GM04504 (cell line): ENCODE measurements around the gene HACL1.
"Not testable (repeated sequence)": the region's sequence is repeated elsewhere in the genome, so short reads cannot be mapped to it uniquely, and the experiment has no call there.

Experiments used
- DNase-seq: peaks from one replicate; pipeline ENCODE4 v3.0.0-alpha.2; 2012; ENCODE audit warnings: low read depth

Gene HACL1

DNA sequence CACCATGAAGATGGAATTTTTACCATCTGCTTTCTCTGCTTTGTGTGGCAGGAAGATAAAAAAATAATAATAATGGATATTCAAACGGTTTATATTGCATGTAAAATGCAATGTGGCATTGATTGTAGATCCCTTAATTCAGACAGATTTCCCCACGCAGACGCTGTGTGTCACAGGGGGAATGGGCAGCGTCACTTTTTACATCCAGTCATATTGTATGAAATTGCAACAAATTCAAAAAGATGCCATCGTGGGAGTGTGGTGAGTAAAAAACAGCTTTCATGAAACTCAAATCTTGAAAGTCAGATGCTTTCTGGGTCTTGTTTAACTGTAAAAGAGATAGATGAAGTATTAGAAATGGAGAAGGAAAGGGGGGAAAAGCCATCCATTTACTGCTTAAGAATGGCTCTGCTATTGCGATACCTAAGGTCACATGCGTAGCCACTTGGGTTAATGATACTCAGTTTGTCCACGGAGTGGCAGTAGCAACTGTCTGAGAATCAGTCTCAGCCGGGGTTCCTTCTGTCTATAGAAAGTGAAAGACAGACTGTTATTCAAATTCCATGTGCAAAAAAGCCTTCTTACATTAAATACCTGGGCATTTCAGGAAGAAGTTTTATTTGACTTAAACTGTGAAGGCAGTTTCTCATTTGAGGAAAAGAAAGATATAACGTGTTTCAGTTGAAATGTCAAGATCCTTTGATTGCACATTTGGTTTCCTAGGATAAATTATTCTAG lies 28.7 kb upstream of the HACL1 start:
- DNase-seq, result peak; percentile 73

DNA sequence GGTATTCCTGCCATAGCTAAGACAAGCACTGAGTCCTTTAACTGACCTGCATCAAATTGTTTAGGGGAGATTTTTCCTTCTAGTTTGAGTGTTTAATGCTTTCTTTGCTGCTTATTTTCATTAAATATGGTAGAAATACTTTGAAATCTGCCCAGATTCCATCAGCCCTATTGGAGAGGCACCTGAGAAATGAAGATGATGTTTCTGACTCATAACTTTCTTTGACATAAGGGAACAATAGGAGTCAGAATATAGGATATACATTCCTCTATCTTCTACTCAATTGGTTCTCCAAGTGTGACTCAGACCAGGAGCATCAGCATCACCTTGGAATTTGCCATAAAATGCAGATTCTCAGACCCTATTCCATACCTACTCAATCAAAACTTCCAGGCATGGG lies 27.6 kb upstream of the HACL1 start:
- DNase-seq, result no peak

DNA sequence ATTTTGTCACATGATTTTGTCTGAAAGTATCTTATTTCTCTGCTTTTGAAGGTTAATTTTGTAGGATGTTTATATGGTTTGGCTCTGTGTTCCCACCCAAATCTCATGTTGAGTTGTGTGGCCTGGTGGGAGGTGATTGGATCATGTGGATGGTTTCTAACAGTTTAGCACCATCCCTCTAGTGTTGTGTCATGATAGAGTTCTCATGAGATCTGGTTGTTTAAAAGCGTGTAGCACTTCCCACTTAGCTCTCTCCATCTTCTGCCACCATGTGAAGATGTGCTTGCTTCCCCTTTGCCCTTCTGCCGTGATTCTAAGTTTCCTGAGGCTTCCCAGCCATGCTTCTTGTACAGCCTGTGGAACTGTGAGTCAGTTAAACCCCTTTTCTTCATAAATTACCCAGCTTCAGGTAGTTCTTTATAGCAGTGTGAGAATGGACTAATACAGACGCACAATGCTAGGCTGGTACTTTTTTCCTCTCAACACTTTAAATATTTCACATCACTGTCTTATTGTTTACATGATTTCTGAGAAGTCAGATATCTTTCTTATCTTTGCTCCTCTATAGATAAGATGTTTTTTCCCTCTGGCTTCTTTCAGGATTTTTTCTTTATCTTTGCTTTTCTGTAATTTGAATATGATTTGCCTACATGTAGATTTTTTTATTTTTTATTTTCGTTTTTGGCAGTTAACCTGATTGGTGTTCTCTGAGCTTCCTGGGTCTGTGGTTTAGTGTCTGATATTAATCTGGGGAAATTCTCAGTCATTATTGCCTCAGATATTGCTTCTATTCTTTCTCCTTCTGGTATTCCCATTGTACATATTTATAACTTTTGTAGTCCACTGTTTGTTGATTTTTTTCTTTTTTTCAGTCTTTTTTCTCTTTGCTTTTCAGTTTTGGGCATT lies 22.4 kb upstream of the HACL1 start:
- DNase-seq, result no peak

DNA sequence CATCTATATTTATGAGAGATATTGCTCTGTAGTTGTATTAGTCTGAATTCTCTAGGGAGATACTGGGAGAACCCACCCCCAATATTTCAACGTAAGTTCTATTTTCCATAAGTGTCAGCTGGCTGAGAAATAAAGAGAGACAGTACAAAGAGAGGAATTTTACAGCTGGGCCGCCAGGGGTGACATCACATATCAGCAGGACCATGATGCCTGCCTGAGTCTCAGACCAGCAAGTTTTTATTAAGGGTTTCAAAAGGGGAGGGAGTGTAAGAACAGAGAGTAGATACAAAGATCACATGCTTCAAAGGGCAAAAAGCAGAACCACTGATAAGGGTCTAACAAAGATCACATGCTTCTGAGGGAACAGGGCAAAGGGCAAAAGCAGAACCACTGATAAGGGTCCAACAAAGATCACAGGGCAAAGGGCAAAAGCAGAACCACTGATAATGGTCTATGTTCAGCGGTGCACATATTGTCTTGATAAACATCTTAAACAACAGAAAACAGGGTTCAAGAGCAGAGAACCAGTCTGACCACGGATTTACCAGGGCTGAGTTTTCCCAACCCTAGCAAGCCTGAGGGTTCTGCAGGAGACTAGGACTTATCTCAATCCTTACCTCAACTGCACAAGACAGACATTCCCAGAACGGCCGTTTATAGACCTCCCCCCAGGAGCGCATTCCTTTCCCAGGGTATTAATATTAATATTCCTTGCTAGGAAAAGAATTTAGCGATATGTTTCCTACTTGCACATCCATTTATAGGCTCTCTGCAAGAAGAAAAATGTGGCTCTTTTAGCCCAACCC lies 18.5 kb upstream of the HACL1 start:
- not testable (repeated sequence) for DNase-seq

DNA sequence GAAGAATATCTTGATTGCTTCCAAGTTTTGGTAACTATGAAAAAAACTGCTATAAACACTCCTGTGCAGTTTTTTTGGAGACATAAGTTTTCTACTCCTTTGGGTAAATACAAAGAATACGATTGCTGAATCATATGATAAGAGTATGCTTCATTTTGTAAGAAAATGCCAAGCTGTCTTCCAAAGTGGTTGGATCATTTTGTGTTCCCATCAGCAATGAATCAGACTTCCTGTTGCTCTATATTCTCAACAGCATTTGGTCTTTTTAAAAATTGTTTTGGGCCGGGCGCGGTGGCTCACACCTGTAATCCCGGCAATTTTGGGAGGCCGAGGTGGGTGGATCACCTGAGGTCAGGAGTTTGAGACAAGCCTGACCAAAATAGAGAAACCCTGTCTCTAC lies 14.7 kb upstream of the HACL1 start:
- DNase-seq, result no peak

DNA sequence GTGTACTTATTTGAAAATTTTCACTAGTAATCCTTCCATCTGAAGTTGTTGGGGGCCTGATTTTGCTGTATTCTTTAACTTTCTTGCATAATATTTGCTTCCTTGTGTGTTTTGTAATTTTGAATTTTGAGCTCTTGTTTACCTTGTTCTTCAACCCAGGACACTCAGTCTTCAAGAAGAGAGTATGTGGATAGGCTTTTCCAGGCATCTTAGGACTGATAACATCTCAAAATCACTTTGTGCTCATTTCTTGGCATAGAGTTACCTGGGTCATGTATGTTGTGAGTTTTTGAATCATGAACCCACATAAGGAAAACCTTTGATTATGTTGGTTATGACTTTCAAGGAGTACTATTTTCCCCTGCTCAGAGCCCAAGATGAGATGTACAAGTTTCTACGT lies 13.6 kb upstream of the HACL1 start:
- no peak for DNase-seq

DNA sequence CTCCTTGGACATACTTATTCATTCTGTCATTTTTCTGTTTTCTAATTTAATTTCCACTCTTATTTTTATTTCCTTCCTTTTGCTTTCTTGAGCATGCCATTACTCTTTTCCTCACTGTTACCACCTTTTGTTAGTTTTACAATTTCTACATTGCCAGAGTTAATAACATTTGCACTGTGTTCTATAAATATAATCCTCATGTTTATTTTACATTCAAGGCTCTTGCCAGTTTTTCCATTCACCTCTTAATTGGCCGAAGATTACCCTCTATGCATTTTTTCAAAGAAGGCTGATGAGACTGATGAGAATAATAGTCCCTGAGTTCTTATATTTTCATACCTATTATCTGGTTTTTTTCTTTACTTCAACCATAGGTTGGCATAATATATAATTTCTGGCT lies 10.6 kb upstream of the HACL1 start:
- no peak for DNase-seq

DNA sequence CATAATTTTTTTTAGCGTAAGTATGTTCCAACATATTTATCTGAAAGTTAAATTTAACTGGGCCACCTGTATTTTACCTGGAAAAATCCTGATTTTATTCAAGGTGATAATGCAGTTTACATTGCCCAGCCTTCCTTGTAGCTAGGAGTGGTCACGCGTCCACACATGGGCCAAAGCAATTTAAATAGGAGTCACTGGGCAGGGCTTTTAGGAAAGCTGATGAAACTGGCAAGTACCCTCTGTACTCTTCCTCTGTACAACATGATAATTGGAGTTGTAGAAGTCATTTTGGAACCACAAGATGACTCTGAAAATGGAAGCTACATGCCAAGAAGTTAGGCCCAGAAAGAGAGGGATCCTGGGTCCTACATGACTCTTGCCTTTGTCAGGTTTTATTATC lies 9.6 kb upstream of the HACL1 start:
- no peak for DNase-seq

DNA sequence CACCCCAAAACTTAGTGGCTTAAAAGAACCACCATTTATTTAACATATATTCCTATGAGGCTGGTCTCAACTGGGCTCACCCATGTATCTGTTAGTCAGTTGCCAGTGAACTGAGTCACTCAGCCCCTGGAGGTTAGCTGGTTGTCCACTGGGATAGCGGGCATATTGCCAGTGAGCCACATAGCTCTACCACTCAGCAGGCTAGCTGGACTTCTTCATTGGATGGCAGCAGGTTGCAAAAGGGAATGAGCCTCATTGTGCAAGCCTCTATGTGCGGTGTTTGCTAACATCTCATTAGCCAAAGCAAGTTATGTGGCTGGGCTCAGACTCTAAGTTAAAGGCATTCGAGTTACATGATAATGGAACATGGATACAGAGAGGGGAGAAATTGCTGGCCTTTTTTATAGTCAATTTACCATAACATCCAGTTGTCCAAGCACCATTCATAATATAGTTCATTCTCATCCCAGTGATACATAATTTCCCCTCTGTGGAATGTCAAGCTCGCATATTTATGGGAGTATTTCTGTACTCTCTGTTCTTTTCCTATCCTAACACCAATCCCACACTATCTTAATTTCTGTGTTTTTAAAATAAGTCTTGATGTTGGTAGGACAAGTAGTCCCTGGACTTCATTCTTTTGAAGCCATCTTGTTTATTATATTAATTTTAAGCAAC lies 8.9 kb upstream of the HACL1 start:
- DNase-seq, result peak; percentile 33

DNA sequence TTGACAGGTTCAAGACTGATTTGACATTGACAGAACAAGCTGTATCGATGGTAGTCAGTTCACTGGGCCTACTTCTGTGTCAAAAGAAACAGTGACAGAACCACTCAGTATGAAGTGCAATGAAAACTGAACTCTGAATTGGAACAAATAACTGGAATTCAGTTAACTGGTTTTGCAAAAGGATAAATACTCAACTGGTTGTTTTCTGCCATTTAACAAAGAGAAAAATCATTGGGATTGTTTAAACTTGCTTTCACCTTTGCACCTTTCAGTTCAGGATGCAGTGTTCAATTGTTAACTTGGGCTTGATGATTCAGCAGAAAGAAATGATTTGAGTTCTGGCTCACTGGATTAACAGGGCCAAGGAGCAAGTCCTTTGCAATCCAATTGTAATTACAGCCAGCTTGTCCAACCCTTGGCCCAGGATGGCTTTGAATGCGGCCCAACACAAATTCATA lies 5.1 kb upstream of the HACL1 start:
- DNase-seq, result no peak

DNA sequence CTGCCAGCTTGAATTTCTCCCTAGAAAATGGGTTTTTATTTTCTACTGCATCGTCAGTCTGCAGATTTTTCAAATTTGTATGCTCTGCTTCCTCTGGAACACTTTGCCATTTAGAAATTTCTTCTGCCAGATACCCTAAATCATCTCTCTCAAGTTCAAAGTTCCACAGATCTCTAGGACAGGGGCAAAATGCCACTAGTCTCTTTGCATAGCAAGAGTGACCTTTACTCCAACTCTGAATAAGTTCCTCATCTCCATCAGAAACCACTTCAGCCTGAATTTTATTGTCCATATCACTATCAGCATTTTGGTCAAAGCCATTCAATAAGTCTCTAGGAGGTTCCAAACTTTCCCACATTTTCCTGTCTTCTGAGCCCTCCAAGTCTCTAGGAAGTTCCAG lies 3.2 kb upstream of the HACL1 start:
- not testable (repeated sequence) for DNase-seq

DNA sequence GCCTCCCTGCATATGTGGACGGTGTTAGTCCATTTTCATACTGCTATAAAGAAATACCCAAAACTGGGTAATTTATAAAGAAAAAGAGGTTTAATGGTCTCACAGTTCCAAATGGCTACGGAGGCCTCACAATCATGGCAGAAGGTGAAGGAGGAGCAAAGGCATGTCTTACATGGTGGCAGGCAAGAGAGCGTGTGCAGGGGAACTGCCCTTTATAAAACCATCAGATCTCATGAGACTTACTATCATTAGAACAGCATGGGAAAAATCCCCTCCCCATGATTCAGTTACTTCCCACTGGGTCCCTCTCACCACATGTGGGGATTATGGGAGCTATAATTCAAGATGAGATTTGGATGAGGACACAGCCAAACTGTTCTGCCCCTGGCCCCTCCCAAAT lies 1.4 kb upstream of the HACL1 start:
- DNase-seq, result not testable (repeated sequence)

DNA sequence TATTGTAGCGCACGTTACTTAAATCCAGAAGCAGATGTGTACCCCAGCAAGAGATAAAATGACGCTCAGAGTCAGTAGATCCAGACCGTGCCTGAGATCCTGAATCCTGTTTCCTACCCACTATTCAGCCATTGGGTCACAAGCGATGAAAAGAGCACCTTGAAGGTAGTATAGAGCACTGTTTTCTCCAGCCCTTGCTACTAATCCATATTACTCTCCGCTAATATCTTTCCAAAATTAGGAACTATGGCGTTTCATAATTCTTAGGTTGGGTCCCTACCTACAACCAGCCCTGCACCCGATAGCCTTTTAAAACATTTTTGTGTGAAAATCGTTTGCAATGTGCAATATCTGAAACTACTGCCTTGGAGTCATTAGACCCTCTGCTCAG lies 772 bp upstream of the HACL1 start:
- no peak for DNase-seq

DNA sequence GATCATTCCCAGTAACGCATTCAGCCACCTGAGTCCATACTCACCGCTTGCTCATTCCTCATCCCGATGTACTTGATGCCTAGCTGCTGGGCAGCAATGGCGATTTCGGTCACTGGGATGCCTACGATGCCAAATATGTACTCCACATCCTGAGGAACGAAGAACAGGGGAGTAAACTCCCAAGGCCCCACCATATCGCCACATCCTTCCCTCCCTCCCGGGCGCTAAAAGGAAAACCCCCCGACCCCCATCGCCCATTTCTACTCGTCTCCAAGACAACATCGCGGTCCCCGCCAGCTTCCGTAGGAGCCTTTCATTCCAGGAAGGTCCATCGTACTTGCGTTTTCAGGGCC lies 347 bp downstream of the HACL1 start:
- DNase-seq, result no peak

DNA sequence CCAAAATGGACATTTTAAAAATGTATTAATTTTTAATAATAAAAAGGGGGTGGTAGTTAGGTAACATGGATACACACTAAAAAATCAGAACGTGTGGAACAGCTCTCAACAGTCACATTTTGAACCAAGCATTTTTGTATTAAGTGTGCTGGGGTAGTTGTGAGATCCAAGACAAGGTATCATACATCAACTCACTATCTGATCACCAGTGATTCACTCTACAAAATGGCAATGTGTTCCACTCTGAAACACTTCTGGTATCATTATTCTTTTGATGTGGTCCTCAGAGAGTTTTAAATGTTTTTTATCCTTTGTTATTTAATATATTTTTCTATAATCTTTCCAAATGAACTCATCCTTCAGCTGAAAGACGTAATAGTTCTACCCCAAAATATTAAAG lies 5.4 kb downstream of the HACL1 start:
- no peak for DNase-seq

DNA sequence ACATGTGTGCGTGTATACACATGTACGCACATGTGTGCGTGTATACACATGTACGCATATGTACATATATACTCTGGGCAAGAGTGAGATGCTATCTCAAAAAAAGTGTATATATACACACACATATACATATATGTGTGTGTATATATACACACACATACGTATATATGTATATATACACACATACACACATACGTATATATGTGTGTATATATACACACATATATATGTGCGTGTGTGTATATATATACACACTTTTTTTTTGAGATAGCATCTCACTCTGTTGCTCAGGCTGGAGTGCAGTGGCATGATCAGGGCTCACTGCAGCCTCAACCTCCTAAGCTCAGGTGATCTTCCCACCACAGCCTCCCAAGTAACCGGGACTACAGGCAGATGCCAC lies 8.4 kb downstream of the HACL1 start:
- no peak for DNase-seq

DNA sequence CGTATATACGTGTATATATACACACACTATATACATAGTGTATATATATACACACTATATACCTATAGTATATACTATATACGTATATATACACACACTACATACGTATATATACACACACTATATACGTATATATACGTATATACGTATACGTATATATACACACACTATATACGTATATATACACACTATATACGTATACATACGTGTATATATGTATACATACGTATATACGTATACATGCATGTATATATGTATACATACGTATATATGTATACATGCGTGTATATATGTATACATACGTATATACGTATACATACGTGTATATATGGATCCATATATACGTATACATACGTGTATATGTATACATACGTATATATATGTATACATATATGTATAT lies 9.4 kb downstream of the HACL1 start:
- DNase-seq, result no peak

DNA sequence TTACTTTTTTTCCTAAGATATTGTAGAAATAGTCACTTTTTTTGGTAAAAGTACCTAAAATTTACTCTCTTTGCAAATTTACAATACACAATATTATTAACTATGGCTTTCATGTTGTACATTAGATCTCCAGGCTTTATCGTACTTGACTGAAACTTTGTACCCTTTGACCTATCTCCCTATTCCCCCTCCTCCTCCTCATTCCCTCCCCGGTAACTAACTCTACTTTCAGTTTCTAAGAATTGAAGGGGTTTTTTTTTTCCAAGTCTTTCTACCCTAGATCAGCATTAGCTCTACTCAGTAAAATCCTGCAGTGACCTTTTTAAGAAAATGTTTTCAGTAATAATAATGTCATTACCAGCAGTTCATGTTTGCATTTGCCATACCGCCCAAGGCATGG lies 10.1 kb downstream of the HACL1 start:
- DNase-seq, result no peak

DNA sequence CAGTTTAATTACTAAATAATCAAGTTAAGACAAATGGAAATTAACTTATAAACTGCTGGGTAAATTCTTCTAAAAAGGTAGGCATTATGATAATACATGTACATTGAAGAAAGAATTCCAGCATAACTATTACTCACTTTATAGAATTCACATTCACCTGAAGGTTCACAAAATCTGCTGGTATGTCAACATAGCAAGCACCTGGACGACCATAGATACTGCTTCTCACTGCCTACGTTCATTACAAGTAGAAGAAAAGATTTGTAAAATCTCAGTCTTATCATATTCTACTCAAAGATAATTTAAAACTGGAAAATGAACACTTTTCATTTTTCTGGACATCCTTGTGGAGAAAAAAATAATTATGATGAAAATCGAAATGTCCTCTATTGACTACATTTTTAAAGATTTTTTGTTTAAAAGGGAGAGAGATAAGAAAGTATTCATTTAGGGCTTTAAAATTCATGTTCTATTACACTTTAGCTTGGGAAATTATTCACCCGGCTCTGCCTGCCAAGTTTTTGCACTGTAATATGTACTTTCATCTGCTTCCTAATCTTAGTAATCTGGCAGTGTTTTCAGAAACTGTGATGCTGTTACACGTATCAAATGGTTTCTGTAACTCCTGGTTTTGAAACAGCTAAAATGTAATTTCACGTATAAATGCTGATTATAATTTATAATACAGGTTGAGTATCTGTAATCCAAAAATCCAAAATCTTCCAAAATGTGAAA lies 16.1 kb downstream of the HACL1 start:
- no peak for DNase-seq

DNA sequence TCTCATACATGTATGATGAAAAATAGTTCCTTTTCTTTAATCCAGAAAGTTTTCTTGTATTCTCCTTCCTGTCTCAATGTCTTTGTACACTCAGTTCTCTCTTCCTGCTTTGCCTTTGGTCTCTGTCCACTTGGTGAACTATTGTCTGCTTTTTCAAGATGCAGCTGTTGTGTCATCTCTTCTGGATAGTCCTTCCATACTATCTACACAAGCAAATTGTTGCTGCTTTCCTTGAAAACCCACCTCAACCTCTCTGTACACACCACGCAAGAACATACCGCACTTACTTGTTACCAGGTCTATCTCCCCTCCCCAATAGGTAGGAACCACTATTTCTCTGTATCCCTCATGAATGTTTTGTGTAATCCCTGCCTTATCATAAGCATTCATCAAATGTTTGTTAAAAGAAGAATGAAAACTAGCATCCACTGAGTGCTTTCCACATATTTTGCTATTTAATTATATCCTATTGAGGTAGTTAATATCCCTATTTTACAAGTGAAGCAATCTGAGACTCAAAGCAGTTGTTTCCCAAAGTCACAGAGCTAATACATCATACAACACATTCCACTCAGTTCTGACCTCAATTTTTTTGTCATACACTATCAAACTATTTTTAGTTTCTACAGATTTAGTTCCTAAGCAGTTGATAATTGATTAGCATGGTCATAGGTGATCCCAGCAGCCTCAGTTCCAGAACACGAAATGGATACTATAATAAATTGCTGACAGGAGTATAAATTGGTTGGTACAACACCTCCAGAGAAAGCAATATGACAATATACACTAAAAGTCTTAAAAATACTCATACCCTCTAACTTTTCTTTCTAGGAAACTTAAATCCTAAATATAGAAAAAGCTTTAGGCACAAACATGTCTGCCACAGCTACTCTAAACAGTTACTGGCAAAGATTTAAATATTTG lies 19.6 kb downstream of the HACL1 start:
- DNase-seq, result no peak
